ENCODE results near the gene ZC4H2.
A peak's percentile ranks its signal among the peaks of the same experiment; 100 is the strongest.

The ZC4H2 gene

GRCh38 chrX:64977830-64978229 lies 1.6 kb upstream of the ZC4H2 start:
- no peak overlapping the region for H3K4me3 ChIP-seq (replicated peaks in 1 of 2; ENCODE audit: low read depth in 2 of 2, low read length in 2 of 2)
- DNase-seq (ENCODE audit: low read depth in 2 of 2) = peak in 1 of 2 donors; percentile 37
- TF ChIP-seq CTCF (IDR thresholded peaks at IDR 0.05; ENCODE audit: low read depth, low read length) = no peak

- no peak for DNase-seq (ENCODE audit: low read depth in 2 of 2)
- H3K4me3 ChIP-seq (replicated peaks in 1 of 2; ENCODE audit: low read depth in 2 of 2, low read length in 2 of 2) = no peak overlapping the region
- no peak for TF ChIP-seq CTCF (IDR thresholded peaks at IDR 0.05; ENCODE audit: low read depth, low read length)
Measured at GRCh38 chrX:64977051-64977450, 801 bp upstream of the ZC4H2 start.

GRCh38 chrX:64976673-64977040 lies 407 bp upstream of the ZC4H2 start:
- TF ChIP-seq CTCF (IDR thresholded peaks at IDR 0.05; ENCODE audit: low read depth, low read length) = no peak
- DNase-seq (ENCODE audit: low read depth in 2 of 2) = no peak
- peak overlapping the region; percentile 59 to 62 for H3K4me3 ChIP-seq (replicated peaks in 1 of 2; ENCODE audit: low read depth in 2 of 2, low read length in 2 of 2)

- DNase-seq (ENCODE audit: low read depth in 2 of 2) = peak; percentile 15 to 16
- no peak for TF ChIP-seq CTCF (IDR thresholded peaks at IDR 0.05; ENCODE audit: low read depth, low read length)
- peak overlapping the region; percentile 59 to 62 for H3K4me3 ChIP-seq (replicated peaks in 1 of 2; ENCODE audit: low read depth in 2 of 2, low read length in 2 of 2)
Measured at GRCh38 chrX:64975491-64975890, 759 bp downstream of the ZC4H2 start.

GRCh38 chrX:64925480-64925879 lies 50.8 kb downstream of the ZC4H2 start:
- H3K4me3 ChIP-seq (replicated peaks in 1 of 2; ENCODE audit: low read depth in 2 of 2, low read length in 2 of 2) = no peak overlapping the region
- no peak for TF ChIP-seq CTCF (IDR thresholded peaks at IDR 0.05; ENCODE audit: low read depth, low read length)
- no peak for DNase-seq (ENCODE audit: low read depth in 2 of 2)

- H3K4me3 ChIP-seq (replicated peaks in 1 of 2; ENCODE audit: low read depth in 2 of 2, low read length in 2 of 2) = no peak overlapping the region
- no peak for DNase-seq (ENCODE audit: low read depth in 2 of 2)
- no peak for TF ChIP-seq CTCF (IDR thresholded peaks at IDR 0.05; ENCODE audit: low read depth, low read length)
Measured at GRCh38 chrX:64908121-64908520, 68.1 kb downstream of the ZC4H2 start.

- DNase-seq (ENCODE audit: low read depth in 2 of 2) = peak; percentile 0 to 29
- no peak overlapping the region for H3K4me3 ChIP-seq (replicated peaks in 1 of 2; ENCODE audit: low read depth in 2 of 2, low read length in 2 of 2)
- TF ChIP-seq CTCF (IDR thresholded peaks at IDR 0.05; ENCODE audit: low read depth, low read length) = peak; percentile 52
Measured at GRCh38 chrX:64894454-64895038, 81.7 kb downstream of the ZC4H2 start.
